Kidney epithelial cell (primary cell): ENCODE data around the gene GNA12. TPM values are rescaled to one million over a fixed set of nuclear protein-coding genes. Genes with fewer than 3 reads are reported as not detected.

Source experiments
- DNase-seq: peaks from one replicate; pipeline ENCODE4 v3.0.0-alpha.2; 2010; ENCODE audit warnings: low read depth
- H3K27me3 ChIP-seq: 2 replicates; pipeline ENCODE4 v1.6.0; 2011; ENCODE audit warnings: low read length; ENCODE audit not compliant: control insufficient read depth, insufficient read depth
- H3K36me3 ChIP-seq: 2 replicates; pipeline ENCODE4 v1.5.1; 2011; ENCODE audit warnings: low read length; ENCODE audit not compliant: control insufficient read depth, insufficient read depth
- H3K4me3 ChIP-seq: 2 replicates; pipeline ENCODE4 v1.5.1; 2011; ENCODE audit warnings: low read depth, mild to moderate bottlenecking, control low read depth, low read length
- total RNA-seq: library from RNA; depleted of rRNA; stranded (reverse); fragments of >200 nt; gene quantifications from 2 replicates; pipeline ENCODE4 v1.2.3, GENCODE V29; 2015
- TF ChIP-seq, protein P1 (sequence below): IDR thresholded peaks from 2 replicates; pipeline ENCODE4 v1.5.1; 2011; ENCODE audit warnings: mild to moderate bottlenecking, moderate library complexity, low read length, control low read depth, inconsistent platforms; ENCODE audit not compliant: insufficient read depth, poor library complexity, severe bottlenecking

The GNA12 gene
- total RNA-seq, 1 donor from 2014 or later, result 40.7 TPM

DNA sequence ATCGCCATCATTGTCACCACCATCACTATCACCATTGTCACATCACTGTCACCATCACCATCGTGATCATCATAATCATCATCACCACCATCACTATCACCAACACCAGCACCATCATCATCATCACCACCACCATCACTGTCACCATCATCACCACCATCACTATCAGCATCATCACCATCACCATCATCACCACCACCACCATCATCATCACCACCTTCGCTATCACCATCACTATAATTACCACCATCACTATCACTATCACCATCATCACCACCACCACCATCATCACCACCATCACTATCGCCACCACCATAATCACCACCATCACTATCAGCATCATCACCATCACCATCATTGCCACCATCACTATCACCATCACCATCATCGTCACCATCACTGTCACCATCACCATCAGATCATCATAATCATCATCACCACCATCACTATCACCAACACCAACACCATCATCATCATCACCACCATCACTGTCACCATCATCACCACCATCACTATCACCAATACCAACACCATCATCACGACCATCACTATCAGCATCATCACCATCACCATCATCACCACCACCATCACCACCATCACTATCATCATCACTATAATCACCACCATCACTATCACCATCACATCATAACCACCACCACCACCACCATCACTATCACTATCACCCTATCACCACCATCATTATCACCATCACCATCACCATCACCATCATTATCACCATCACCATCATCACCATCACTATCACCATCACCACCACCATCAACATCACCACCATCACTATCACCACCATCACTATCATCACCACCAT, 6.0 kb upstream of the GNA12 start:
- Histone ChIP-seq H3K27me3 (no peaks in the 10 kb centered on the region), H3K36me3 (no peaks in the 10 kb centered on the region), H3K4me3 (no peak overlapping the region)
- TF ChIP-seq, protein P1, sequence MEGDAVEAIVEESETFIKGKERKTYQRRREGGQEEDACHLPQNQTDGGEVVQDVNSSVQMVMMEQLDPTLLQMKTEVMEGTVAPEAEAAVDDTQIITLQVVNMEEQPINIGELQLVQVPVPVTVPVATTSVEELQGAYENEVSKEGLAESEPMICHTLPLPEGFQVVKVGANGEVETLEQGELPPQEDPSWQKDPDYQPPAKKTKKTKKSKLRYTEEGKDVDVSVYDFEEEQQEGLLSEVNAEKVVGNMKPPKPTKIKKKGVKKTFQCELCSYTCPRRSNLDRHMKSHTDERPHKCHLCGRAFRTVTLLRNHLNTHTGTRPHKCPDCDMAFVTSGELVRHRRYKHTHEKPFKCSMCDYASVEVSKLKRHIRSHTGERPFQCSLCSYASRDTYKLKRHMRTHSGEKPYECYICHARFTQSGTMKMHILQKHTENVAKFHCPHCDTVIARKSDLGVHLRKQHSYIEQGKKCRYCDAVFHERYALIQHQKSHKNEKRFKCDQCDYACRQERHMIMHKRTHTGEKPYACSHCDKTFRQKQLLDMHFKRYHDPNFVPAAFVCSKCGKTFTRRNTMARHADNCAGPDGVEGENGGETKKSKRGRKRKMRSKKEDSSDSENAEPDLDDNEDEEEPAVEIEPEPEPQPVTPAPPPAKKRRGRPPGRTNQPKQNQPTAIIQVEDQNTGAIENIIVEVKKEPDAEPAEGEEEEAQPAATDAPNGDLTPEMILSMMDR, result no peak
- no peak for DNase-seq

GRCh38 chr7:2845034-2845592, 1.0 kb upstream of the GNA12 start:
- no peak for DNase-seq
- no peaks in the 10 kb centered on the region for H3K36me3 ChIP-seq
- H3K4me3 ChIP-seq, result no peak overlapping the region
- H3K27me3 ChIP-seq, result no peaks in the 10 kb centered on the region
- TF ChIP-seq, protein P1, result no peak

DNA sequence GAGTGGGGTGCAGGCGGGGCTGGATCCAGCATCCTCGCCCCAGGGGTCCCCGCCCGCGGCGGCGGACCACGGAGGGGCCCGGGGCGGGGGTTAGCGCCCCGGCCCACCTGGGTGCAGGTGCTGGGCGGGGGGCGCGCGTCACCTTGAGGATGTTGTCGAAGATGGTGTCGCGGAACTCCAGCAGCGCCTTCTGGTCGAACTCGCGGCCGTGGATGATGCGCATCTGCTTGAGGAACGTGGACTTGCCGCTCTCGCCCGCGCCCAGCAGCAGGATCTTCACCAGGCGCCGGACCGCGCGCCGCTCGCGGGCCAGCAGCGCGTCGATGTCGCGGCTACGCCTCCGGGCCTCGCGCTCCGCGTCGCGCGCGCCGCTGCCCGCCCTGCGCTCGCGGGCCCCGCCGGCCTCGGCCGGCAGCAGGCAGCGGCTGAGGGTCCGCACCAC, 376 bp downstream of the GNA12 start:
- no peak for DNase-seq
- TF ChIP-seq, protein P1, result no peak
- H3K36me3 ChIP-seq, result no peaks in the 10 kb centered on the region
- no peaks in the 10 kb centered on the region for H3K27me3 ChIP-seq
- H3K4me3 ChIP-seq, result peak overlapping the region; percentile 80

GRCh38 chr7:2843191-2843685, 870 bp downstream of the GNA12 start:
- TF ChIP-seq, protein P1, result no peak
- Histone ChIP-seq H3K27me3 (no peaks in the 10 kb centered on the region), H3K4me3 (peak overlapping the region; percentile 80), H3K36me3 (no peaks in the 10 kb centered on the region)
- no peak for DNase-seq

DNA sequence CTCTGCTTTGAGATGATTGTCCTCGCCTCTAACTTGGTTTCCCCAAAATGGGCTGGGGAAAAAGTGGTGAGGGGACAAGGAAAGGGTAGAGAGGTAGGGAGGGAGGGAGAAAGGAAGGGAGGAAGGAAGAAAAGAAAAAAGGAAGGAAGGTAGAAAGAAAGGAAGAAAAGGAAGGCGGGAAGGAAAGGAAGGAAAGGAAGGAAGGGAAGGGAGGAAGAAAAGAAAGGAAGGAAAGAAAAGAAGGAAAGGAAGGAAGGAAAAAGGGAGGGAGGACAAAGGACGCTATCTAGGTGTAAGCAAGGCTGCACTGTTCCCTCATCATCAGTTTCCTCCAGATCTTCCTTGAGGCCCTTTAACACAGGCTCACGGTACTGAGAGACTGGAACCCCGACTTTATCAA, 2.2 kb downstream of the GNA12 start:
- DNase-seq, result no peak
- H3K27me3 ChIP-seq, result no peaks in the 10 kb centered on the region
- H3K36me3 ChIP-seq, result no peaks in the 10 kb centered on the region
- TF ChIP-seq, protein P1, result no peak
- H3K4me3 ChIP-seq, result no peak overlapping the region

DNA sequence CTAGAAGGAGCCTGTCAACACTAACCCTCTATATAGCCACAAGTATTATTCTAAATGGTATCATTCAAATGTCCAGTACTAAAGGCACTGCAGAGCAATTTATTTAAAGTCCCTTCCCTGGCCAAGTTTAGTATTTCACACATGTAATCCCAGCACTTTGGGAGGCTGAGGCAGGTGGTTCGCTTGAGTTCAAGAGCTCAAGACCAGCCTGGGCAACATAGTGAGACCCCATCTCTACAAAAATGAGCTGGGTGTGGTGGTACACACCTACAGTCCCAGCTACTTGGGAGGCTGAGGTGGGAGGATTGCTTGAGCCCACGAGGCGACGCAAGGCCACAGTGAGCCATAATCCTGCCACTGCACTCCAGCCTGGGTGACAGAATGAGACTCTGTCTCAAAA, 3.6 kb downstream of the GNA12 start:
- TF ChIP-seq, protein P1, result no peak
- no peaks in the 10 kb centered on the region for H3K36me3 ChIP-seq
- DNase-seq, result no peak
- no peaks in the 10 kb centered on the region for H3K27me3 ChIP-seq
- H3K4me3 ChIP-seq, result no peak overlapping the region
